GM10847 (cell line): Measurements from ENCODE around the gene TCEAL7.

Experiments used
- POLR2A ChIP-seq: IDR thresholded peaks from 2 replicates; pipeline ENCODE4 v1.6.1; 2011; ENCODE audit not compliant: insufficient read length; ENCODE audit errors: extremely low read depth

The TCEAL7 gene

GRCh38 chrX:103360916-103361315, 30.9 kb downstream of the TCEAL7 start:
- TF ChIP-seq POLR2A = no peak

- no peak for TF ChIP-seq POLR2A
These were observed 31.8 kb downstream of the TCEAL7 start for GRCh38 chrX:103361798-103362197.

GRCh38 chrX:103362474-103362873, 32.4 kb downstream of the TCEAL7 start:
- TF ChIP-seq POLR2A = no peak

GRCh38 chrX:103363046-103363445, 33.0 kb downstream of the TCEAL7 start:
- no peak for TF ChIP-seq POLR2A

GRCh38 chrX:103367502-103367901, 37.5 kb downstream of the TCEAL7 start:
- no peak for TF ChIP-seq POLR2A

GRCh38 chrX:103369479-103369878, 39.4 kb downstream of the TCEAL7 start:
- TF ChIP-seq POLR2A = no peak

- no peak for TF ChIP-seq POLR2A
These were observed 42.8 kb downstream of the TCEAL7 start for GRCh38 chrX:103372886-103373285.

GRCh38 chrX:103373581-103373980, 43.5 kb downstream of the TCEAL7 start:
- no peak for TF ChIP-seq POLR2A

- no peak for TF ChIP-seq POLR2A
These were observed 46.3 kb downstream of the TCEAL7 start, which contains the start of gene BEX3 for GRCh38 chrX:103376118-103376978. Gene BEX3 (plus strand): TSS chrX:103376538. CDS start chrX:103377522, 984 bp downstream.

- no peak for TF ChIP-seq POLR2A
These were observed 46.9 kb downstream of the TCEAL7 start for GRCh38 chrX:103376979-103377324.

- TF ChIP-seq POLR2A = no peak
These were observed 49.0 kb downstream of the TCEAL7 start for GRCh38 chrX:103378990-103379389.
